ENCODE results near the gene ATP5F1B. TPM values are rescaled to one million over a fixed set of nuclear protein-coding genes. Genes with fewer than 3 reads are reported as not detected.

ATP5F1B gene
- total and polyA plus RNA-seq, 2 of the 13 experiments (the other 11 are each of a cell fraction or from before 2014, with no cell fraction given), result 1,051 to 1,180 TPM

- H4K20me1 ChIP-seq (ENCODE audit: insufficient read depth, low read length), result peaks cover 31% of the 10 kb centered on the region
- H3K27me3 ChIP-seq (ENCODE audit: control insufficient read depth in 1 of 2, insufficient read depth in 2 of 2, low read length in 2 of 2), result no peaks in the 10 kb centered on the region; a peak in 1 of 5 replicates
- ChIA-PET CTCF (ENCODE audit: low intra/inter-chr PET ratio, low total read pairs) (no interaction called here), POLR2A (interaction anchor here (0.6 to 3.5 kb wide), 33 partner anchors 8 to 465 kb away, joined by 3 to 42 read pairs (median 4); partner anchors contain the start of genes ATP5F1B, LRP1, NACA and NEMP1)
- 1% methylated on average over 24 of the region's 62 CpGs for WGBS (ENCODE audit: low lambda C conversion rate)
- peaks cover 51% of the 10 kb centered on the region for H3K79me2 ChIP-seq (ENCODE audit: insufficient read depth, low read length)
- H3K36me3 ChIP-seq (replicated peaks in 1 of 2; ENCODE audit: control insufficient read depth in 1 of 2, insufficient read depth in 2 of 2, low read length in 2 of 2), result no peaks in the 10 kb centered on the region; a peak in 1 of 5 replicates
- no peak overlapping the region for H2AFZ ChIP-seq (ENCODE audit: low read length)
- ATAC-seq (peak; percentile 61), DNase-seq (ENCODE audit: low spot score) (no peak), FAIRE-seq (no peak)
- H3K9me3 ChIP-seq (ENCODE audit: low read length), result no peaks in the 10 kb centered on the region
- peak overlapping the region; percentile 99 for H3K27ac ChIP-seq (ENCODE audit: extremely low read length, insufficient read depth, low read length)
- BruUV-seq (replicated peaks), result TSS peak; percentile 63
- H3K4me1 ChIP-seq (ENCODE audit: insufficient read depth, low read length), result peaks cover 25% of the 10 kb centered on the region
- peak overlapping the region; percentile 100 for H3K9ac ChIP-seq (ENCODE audit: insufficient read depth, low read depth, low read length)
- in situ Hi-C loops (cut with HindIII; ENCODE audit: extremely low pct_ligation_motif_present, low pct_unique_long_range_greater_than_20kb), result loop anchor here (5.0 kb wide), 1 partner anchor 40 kb away; the partner anchor contains the start of gene NACA
- peak overlapping the region; percentile 78 for H3K4me2 ChIP-seq (ENCODE audit: low read depth, low read length)
- intact Hi-C loops (cut with micrococcal nuclease; ENCODE audit: unreplicated experiment), result loop anchor here (1.0 kb wide), 1 partner anchor 38 kb away; the partner anchor contains the start of gene NACA
- peak overlapping the region; percentile 96 to 98 (median 98) for H3K4me3 ChIP-seq (replicated peaks in 1 of 3; ENCODE audit: insufficient read depth in 1 of 3, low read depth in 2 of 3, low read length in 3 of 3)
- TF ChIP-seq ZNF235 (CRISPR knock-in tag; IDR thresholded peaks at IDR 0.05; ENCODE audit: borderline replicate concordance), result no peak
- TF ChIP-seq GATAD1 (CRISPR knock-in tag; IDR thresholded peaks at IDR 0.05), result peak; percentile 14; the same call in 1 of the 2 replicates
- 0 out of 2 replicates have a peak, but pooled peaks have one; percentile 16 for TF ChIP-seq ZNF446 (CRISPR knock-in tag; IDR thresholded peaks at IDR 0.05)
- peak; percentile 77 for TF ChIP-seq PTBP1 (IDR thresholded peaks at IDR 0.05; ENCODE audit: low read depth, low read length, poor library complexity, severe bottlenecking)
- peak; percentile 2; the same call in 1 of the 2 replicates for TF ChIP-seq ZNF121 (CRISPR knock-in tag; IDR thresholded peaks at IDR 0.05)
- TF ChIP-seq ZNF792 (CRISPR knock-in tag; IDR thresholded peaks at IDR 0.05), result no peak; the same call in 1 of the 2 replicates
- no peak for TF ChIP-seq ZSCAN21 (CRISPR knock-in tag; IDR thresholded peaks at IDR 0.05; ENCODE audit: borderline replicate concordance)
- TF ChIP-seq XRCC5 (optimal IDR thresholded peaks at IDR 0.05; ENCODE audit: low read length), result peak; percentile 3
- 0 out of 2 replicates have a peak, but pooled peaks have one; percentile 19 for TF ChIP-seq MIER3 (CRISPR knock-in tag; IDR thresholded peaks at IDR 0.05; ENCODE audit: borderline replicate concordance)
- TF ChIP-seq, protein P1, sequence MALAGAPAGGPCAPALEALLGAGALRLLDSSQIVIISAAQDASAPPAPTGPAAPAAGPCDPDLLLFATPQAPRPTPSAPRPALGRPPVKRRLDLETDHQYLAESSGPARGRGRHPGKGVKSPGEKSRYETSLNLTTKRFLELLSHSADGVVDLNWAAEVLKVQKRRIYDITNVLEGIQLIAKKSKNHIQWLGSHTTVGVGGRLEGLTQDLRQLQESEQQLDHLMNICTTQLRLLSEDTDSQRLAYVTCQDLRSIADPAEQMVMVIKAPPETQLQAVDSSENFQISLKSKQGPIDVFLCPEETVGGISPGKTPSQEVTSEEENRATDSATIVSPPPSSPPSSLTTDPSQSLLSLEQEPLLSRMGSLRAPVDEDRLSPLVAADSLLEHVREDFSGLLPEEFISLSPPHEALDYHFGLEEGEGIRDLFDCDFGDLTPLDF (CRISPR knock-in tag; IDR thresholded peaks at IDR 0.05), result no peak
- TF ChIP-seq NFE2L2 (IDR thresholded peaks at IDR 0.05; ENCODE audit: low read length), result no peak
- TF ChIP-seq ZNF777 (CRISPR knock-in tag; IDR thresholded peaks at IDR 0.05), result peak; percentile 20; the same call in 1 of the 2 replicates
- TF ChIP-seq ZNF142 (CRISPR knock-in tag; IDR thresholded peaks at IDR 0.05), result peak; percentile 15; the same call in 1 of the 2 replicates
- TF ChIP-seq, protein P2, sequence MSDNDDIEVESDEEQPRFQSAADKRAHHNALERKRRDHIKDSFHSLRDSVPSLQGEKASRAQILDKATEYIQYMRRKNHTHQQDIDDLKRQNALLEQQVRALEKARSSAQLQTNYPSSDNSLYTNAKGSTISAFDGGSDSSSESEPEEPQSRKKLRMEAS (IDR thresholded peaks at IDR 0.05), result peak; percentile 41; the same call in 1 of the 2 replicates
- TF ChIP-seq, protein P3, sequence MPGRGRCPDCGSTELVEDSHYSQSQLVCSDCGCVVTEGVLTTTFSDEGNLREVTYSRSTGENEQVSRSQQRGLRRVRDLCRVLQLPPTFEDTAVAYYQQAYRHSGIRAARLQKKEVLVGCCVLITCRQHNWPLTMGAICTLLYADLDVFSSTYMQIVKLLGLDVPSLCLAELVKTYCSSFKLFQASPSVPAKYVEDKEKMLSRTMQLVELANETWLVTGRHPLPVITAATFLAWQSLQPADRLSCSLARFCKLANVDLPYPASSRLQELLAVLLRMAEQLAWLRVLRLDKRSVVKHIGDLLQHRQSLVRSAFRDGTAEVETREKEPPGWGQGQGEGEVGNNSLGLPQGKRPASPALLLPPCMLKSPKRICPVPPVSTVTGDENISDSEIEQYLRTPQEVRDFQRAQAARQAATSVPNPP (CRISPR knock-in tag; IDR thresholded peaks at IDR 0.05), result 0 out of 2 replicates have a peak, but pooled peaks have one; percentile 48
These were observed 41.7 kb upstream of the ATP5F1B start for GRCh38 chr12:56687223-56688128.

Measured in HepG2 (cell line).